Neural crest cell (in vitro differentiated cells): ENCODE data around the gene TMF1. TPM values are rescaled to one million over a fixed set of nuclear protein-coding genes. Genes with fewer than 3 reads are reported as not detected.

Experiments
- DNase-seq: peaks from one replicate; pipeline ENCODE4 v3.0.0; 2021; ENCODE audit warnings: low read depth, mixed read lengths, low spot score
- H3K27ac Mint-ChIP-seq: one replicate; pipeline ENCODE4 v1.8.0; 2021; ENCODE audit warnings: mild to moderate bottlenecking, mixed read lengths; ENCODE audit not compliant: unreplicated experiment
- H3K27me3 Mint-ChIP-seq: 2 replicates; pipeline ENCODE4 v1.8.0; 2021; ENCODE audit warnings: low read depth, mild to moderate bottlenecking, mixed read lengths
- H3K36me3 Mint-ChIP-seq: 2 replicates; pipeline ENCODE4 v1.8.0; 2021; ENCODE audit warnings: low read depth, mild to moderate bottlenecking, mixed read lengths
- H3K4me1 Mint-ChIP-seq: 2 replicates; pipeline ENCODE4 v1.8.0; 2021; ENCODE audit warnings: mixed read lengths
- H3K4me3 Mint-ChIP-seq: one replicate; pipeline ENCODE4 v1.8.0; 2021; ENCODE audit warnings: mild to moderate bottlenecking, mixed read lengths
- H3K9me3 Mint-ChIP-seq: 2 replicates; pipeline ENCODE4 v1.8.0; 2021; ENCODE audit warnings: mixed read lengths
- microRNA-seq: library from miRNA; unstranded; fragments of <30 nt; microRNA quantifications from one replicate; pipeline ENCODE4, GENCODE V29; 2020
- total RNA-seq: library from RNA; stranded (reverse); gene quantifications from 2 replicates; pipeline ENCODE4 v1.2.1, GENCODE V29; 2021
- TF ChIP-seq, protein P1 (sequence below): fragments of 200-600 bp; sonication (generic); conservative IDR thresholded peaks from 2 replicates; pipeline ENCODE4 v1.5.0; 2021; ENCODE audit warnings: antibody characterized with exemption, mild to moderate bottlenecking

TMF1 gene
- total RNA-seq, 1 donor from 2014 or later = 18.5 TPM

DNA sequence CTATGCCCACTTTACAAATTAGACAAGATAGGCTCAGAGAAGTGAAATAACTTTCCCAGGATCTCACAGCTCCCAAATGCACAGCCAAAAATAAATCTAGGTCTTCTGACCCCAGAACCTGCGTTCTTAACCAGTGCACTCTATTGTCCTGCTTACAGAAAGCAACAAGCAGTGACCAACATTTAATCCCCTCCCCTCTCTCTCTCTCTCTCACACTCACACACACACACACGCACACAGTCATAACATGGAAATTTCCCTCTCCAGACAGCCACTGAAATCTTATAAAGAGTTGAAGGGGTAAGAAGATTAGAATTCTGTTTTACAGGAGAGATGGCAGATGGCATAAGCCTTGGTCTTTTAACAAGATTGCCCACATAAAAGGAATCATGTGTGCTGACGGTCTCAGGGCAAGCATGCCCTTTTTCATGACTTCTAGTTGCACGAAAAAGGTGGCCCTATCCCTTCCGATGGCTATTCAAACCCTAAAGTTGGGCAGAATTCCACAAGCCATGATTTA lies 68.1 kb downstream of the TMF1 start:
- Mint-ChIP-seq H3K27me3 (no peaks in the 10 kb centered on the region), H3K4me1 (no peaks in the 10 kb centered on the region), H3K36me3 (peaks cover 18% of the 10 kb centered on the region), H3K4me3 (no peak overlapping the region), H3K9me3 (no peaks in the 10 kb centered on the region), H3K27ac (no peak overlapping the region)
- DNase-seq = no peak
- TF ChIP-seq, protein P1, sequence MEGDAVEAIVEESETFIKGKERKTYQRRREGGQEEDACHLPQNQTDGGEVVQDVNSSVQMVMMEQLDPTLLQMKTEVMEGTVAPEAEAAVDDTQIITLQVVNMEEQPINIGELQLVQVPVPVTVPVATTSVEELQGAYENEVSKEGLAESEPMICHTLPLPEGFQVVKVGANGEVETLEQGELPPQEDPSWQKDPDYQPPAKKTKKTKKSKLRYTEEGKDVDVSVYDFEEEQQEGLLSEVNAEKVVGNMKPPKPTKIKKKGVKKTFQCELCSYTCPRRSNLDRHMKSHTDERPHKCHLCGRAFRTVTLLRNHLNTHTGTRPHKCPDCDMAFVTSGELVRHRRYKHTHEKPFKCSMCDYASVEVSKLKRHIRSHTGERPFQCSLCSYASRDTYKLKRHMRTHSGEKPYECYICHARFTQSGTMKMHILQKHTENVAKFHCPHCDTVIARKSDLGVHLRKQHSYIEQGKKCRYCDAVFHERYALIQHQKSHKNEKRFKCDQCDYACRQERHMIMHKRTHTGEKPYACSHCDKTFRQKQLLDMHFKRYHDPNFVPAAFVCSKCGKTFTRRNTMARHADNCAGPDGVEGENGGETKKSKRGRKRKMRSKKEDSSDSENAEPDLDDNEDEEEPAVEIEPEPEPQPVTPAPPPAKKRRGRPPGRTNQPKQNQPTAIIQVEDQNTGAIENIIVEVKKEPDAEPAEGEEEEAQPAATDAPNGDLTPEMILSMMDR = no peak

DNA sequence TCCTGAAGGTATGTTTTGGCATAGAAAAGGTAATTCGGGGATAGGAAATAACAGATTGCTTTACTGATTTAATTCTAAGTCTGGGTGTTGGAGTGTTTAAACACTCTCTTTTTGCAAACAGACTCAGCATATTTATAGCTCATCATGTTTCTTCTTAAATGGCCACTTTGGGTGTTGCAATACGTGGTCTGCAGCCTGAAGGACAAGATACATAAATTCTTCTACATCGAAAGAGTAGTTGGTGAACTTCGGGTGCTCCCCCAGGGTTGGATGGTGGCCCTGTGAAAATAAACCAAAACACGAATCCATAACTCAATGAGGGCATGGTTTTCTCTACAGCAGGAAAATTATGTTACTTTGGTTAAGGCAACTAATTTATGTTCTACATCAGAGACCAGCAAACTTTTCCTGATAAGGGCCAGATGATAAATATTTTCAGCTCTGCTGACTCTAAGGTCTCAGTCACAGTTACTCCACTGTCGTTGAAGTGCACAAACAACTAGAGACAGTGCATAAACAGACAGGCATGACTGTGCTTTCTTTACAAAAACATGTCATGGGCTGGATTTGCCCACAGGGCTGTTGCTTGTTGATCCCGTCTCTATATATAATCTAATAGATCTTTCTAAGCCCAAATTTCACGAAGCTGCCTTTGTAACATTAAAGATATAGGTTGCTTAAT lies 74.5 kb downstream of the TMF1 start:
- H3K36me3 Mint-ChIP-seq = peaks cover 2% of the 10 kb centered on the region
- H3K4me3 Mint-ChIP-seq = no peak overlapping the region
- TF ChIP-seq, protein P1 = no peak
- H3K27ac Mint-ChIP-seq = no peak overlapping the region
- no peaks in the 10 kb centered on the region for H3K27me3 Mint-ChIP-seq
- H3K9me3 Mint-ChIP-seq = no peaks in the 10 kb centered on the region
- no peaks in the 10 kb centered on the region for H3K4me1 Mint-ChIP-seq
- no peak for DNase-seq

DNA sequence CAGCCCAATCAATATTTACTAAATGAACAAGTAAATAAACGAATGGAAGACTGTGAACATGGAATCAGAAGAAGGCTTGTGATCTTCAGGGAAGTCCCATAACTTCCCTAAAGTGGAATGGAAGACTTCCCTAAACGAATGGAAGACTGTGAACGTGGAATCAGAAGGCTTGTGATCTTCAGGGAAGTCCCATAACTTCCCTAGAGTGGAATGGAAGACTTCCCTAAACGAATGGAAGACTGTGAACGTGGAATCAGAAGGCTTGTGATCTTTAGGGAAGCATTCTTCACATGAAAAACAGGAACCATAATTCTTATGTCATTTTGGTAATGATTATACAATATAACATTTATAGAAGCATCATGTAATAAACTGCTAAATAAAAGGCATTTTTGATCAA lies 77.4 kb downstream of the TMF1 start:
- no peak overlapping the region for H3K27ac Mint-ChIP-seq
- DNase-seq = no peak
- H3K36me3 Mint-ChIP-seq = no peaks in the 10 kb centered on the region
- H3K4me3 Mint-ChIP-seq = no peak overlapping the region
- TF ChIP-seq, protein P1 = no peak
- peaks cover 5% of the 10 kb centered on the region for H3K4me1 Mint-ChIP-seq
- H3K9me3 Mint-ChIP-seq = no peaks in the 10 kb centered on the region
- H3K27me3 Mint-ChIP-seq = peaks cover 2% of the 10 kb centered on the region

DNA sequence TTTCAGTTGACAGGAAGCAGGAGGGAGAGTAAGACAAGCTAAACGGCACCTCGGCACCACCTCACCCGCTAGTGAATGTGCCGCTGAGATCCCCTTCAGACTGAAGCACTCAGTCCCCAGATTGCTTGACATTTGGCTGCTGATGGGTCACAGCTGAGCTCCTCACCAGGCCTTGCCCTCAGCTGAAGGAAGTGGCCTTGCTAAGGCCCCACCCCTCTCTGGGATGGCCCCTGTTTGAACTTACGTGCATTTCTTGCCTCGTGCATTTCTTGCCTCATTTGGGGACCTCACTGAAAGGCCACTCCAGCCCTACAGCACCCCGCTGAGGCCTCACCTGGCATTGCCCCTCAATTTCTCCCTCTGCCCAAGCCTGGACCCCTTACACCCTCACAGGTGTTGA lies 78.5 kb downstream of the TMF1 start:
- H3K4me3 Mint-ChIP-seq = no peak overlapping the region
- TF ChIP-seq, protein P1 = no peak
- peaks cover 5% of the 10 kb centered on the region for H3K27me3 Mint-ChIP-seq
- H3K4me1 Mint-ChIP-seq = peaks cover 5% of the 10 kb centered on the region
- H3K36me3 Mint-ChIP-seq = no peaks in the 10 kb centered on the region
- DNase-seq = no peak
- no peaks in the 10 kb centered on the region for H3K9me3 Mint-ChIP-seq
- no peak overlapping the region for H3K27ac Mint-ChIP-seq

DNA sequence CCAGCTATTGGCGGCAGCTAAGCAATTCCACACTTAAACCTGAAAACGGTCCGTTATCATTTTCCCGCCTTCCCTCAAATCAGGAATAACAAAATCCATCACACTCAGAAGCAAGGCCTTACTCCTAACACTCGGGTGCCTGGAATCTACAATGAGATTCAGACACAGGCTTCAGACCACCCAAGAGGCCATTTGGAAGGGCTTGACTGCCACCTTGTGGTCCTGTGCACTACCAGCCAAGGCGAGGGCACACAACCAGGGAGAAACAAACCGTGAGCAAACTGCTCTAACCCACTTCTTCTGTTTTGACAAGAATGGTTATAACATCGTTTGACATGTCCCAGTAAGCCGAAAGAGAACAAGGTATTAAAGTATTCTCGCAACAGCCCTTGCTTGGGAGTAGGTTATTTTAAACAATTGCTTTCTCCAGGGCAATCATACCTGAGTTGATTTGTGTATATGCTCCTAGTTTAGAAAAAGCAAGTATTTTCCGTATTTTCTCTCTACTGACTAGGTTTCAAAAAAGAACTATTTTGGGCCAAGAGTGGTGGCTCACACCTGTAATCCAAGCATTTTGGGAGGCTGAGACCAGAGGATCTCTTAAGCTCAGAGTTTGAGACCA lies 79.7 kb downstream of the TMF1 start:
- DNase-seq = peak; percentile 76
- TF ChIP-seq, protein P1 = peak; percentile 86
- H3K36me3 Mint-ChIP-seq = no peaks in the 10 kb centered on the region
- no peaks in the 10 kb centered on the region for H3K9me3 Mint-ChIP-seq
- peaks cover 5% of the 10 kb centered on the region for H3K4me1 Mint-ChIP-seq
- no peak overlapping the region for H3K4me3 Mint-ChIP-seq
- H3K27ac Mint-ChIP-seq = no peak overlapping the region
- H3K27me3 Mint-ChIP-seq = peaks cover 5% of the 10 kb centered on the region

Small RNA genes lying within 50 kb of the gene (microRNA-seq; reads per million reads assigned to microRNA genes)
- 3.6 reads per million for gene MIR3136

Other genes with a start within 250 kb of the TMF1 start
- gene TAFA4, start 119.8 kb downstream of the TMF1 start, total RNA-seq = 0.72 and 1.6 TPM in 2 replicates
- gene EOGT, start 38.6 kb downstream of the TMF1 start, total RNA-seq = 16.2 and 18.6 TPM in 2 replicates
- gene UBA3, start 28.0 kb upstream of the TMF1 start, total RNA-seq = 75.6 and 78.8 TPM in 2 replicates
- 59.2 and 59.9 TPM in 2 replicates for gene ARL6IP5, start 32.6 kb upstream of the TMF1 start, total RNA-seq
- 3.8 and 4.2 TPM in 2 replicates for gene LMOD3, start 70.3 kb upstream of the TMF1 start, total RNA-seq